ENCODE results near the gene LASP1NB.
A peak's percentile ranks its signal among the peaks of the same experiment; 100 is the strongest.
"Not testable (repeated sequence)": the region's sequence is repeated elsewhere in the genome, so short reads cannot be mapped to it uniquely, and the experiment has no call there.

Gene LASP1NB

GRCh38 chr17:38918129-38918913 is 7.1 kb upstream of the LASP1NB start:
- DNase-seq (ENCODE audit: low read depth): no peak

GRCh38 chr17:38918916-38919315 is 6.5 kb upstream of the LASP1NB start:
- DNase-seq (ENCODE audit: low read depth): no peak

GRCh38 chr17:38919316-38920078 is 5.9 kb upstream of the LASP1NB start:
- no peak for DNase-seq (ENCODE audit: low read depth)

GRCh38 chr17:38920374-38921291 is 4.8 kb upstream of the LASP1NB start:
- no peak for DNase-seq (ENCODE audit: low read depth)

GRCh38 chr17:38921756-38922411 is 3.5 kb upstream of the LASP1NB start:
- peak; percentile 31 for DNase-seq (ENCODE audit: low read depth)

- DNase-seq (ENCODE audit: low read depth): peak; percentile 68
Observed at GRCh38 chr17:38922538-38923297, 2.7 kb upstream of the LASP1NB start.

- DNase-seq (ENCODE audit: low read depth): peak; percentile 31
Observed at GRCh38 chr17:38926293-38927070, 1.1 kb downstream of the LASP1NB start.

- DNase-seq (ENCODE audit: low read depth): not testable (repeated sequence)
Observed at GRCh38 chr17:38930782-38931181, 5.4 kb downstream of the LASP1NB start.

GRCh38 chr17:38933962-38934361 is 8.5 kb downstream of the LASP1NB start:
- peak; percentile 34 for DNase-seq (ENCODE audit: low read depth)

GRCh38 chr17:38939987-38940386 is 14.6 kb downstream of the LASP1NB start:
- DNase-seq (ENCODE audit: low read depth): no peak

GRCh38 chr17:38940404-38940803 is 15.0 kb downstream of the LASP1NB start:
- DNase-seq (ENCODE audit: low read depth): no peak

GRCh38 chr17:38942696-38943334 is 17.4 kb downstream of the LASP1NB start:
- DNase-seq (ENCODE audit: low read depth): no peak

GRCh38 chr17:38943607-38944006 is 18.2 kb downstream of the LASP1NB start:
- DNase-seq (ENCODE audit: low read depth): no peak

- no peak for DNase-seq (ENCODE audit: low read depth)
Observed at GRCh38 chr17:38947189-38947588, 21.8 kb downstream of the LASP1NB start.

GRCh38 chr17:38953800-38954199 is 28.4 kb downstream of the LASP1NB start:
- not testable (repeated sequence) for DNase-seq (ENCODE audit: low read depth)

- DNase-seq (ENCODE audit: low read depth): no peak
Observed at GRCh38 chr17:38958326-38958725, 32.9 kb downstream of the LASP1NB start.

GRCh38 chr17:38958756-38959155 is 33.3 kb downstream of the LASP1NB start:
- DNase-seq (ENCODE audit: low read depth): peak; percentile 28

- no peak for DNase-seq (ENCODE audit: low read depth)
Observed at GRCh38 chr17:38959508-38959907, 34.1 kb downstream of the LASP1NB start.

- DNase-seq (ENCODE audit: low read depth): no peak
Observed at GRCh38 chr17:38960402-38960801, 35.0 kb downstream of the LASP1NB start.

All from M059J (cell line).